ENCODE data around the gene GOLGA6A.

The GOLGA6A gene

GRCh38 chr15:74035121-74036017 lies 47.0 kb downstream of the GOLGA6A start:
- no peak for DNase-seq
- TF ChIP-seq POLR2A (IDR thresholded peaks at IDR 0.05; ENCODE audit: low read length) (no peak), GATA1 (IDR thresholded peaks at IDR 0.05; ENCODE audit: low read depth, low read length) (no peak)

DNA sequence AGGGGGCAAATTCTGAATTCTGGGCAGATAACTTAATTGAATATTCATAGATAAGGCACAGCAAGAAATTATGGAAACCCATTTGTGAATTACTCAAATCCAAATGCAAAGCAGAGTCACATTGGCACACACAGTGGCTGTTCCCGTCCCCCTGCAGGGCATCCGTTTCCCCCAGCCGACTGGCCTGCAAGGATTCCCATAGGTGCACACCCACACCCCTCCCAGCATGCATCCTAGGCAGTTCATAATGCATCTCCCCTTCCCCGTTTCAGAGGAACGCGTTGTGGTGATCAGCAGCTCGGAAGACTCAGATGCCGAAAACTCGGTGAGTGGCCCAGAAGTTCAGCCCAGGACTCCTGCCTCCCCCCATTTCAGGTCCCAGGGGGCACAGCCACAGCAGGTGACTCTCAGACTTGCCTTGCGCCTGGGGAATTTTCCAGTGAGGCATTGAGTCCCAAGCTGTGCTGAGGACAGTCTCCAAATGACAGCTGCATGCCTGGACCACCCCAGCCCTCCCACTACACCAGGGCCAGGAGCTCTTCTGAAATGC lies 48.1 kb downstream of the GOLGA6A start:
- no peak for DNase-seq
- TF ChIP-seq GATA1 (IDR thresholded peaks at IDR 0.05; ENCODE audit: low read depth, low read length), result no peak
- TF ChIP-seq POLR2A (IDR thresholded peaks at IDR 0.05; ENCODE audit: low read length), result no peak

DNA sequence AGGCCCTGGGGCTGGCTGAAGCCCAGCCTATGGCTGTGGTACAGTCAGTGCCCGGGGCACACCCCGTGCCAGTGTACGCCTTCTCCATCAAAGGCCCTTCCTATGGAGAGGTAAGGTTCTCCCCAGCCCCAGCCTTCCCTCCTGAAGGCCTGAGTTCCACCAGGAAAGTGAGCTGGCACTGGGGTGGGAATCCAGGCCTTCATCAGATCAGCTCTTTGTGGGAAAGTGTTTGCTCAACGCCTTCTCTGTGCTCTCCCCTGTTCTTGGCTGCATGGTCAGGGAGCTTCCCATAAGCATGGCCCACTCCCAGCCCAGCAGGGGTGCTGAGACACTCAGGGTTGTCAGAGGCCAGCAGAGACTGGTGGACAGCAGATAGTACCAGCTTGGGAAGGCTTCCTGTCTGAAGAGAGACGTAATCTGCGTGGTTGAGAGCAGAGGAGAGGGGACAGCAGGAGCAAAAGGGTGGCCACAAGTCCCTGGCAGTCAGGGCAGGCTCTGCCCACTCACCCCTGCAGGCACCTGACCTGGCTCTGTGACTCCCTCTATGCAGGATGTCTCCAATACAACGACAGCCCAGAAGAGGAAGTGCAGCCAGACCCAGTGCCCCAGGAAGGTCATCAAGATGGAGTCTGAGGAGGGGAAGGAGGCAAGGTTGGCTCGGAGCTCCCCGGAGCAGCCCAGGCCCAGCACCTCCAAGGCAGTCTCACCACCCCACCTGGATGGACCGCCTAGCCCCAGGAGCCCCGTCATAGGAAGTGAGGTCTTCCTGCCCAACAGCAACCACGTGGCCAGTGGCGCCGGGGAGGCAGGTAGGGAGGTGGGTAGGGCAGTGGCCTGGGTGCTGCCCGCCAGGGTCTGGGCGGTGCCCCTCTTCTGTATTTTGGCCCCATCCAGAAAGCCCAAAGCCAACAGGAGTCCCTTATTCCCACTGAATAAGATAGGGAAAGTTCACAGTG lies 49.5 kb downstream of the GOLGA6A start:
- no peak for DNase-seq
- TF ChIP-seq GATA1 (IDR thresholded peaks at IDR 0.05; ENCODE audit: low read depth, low read length) (no peak), POLR2A (IDR thresholded peaks at IDR 0.05; ENCODE audit: low read length) (no peak)

- TF ChIP-seq POLR2A (IDR thresholded peaks at IDR 0.05; ENCODE audit: low read length) (no peak), GATA1 (IDR thresholded peaks at IDR 0.05; ENCODE audit: low read depth, low read length) (no peak)
- DNase-seq, result no peak
These were observed 50.3 kb downstream of the GOLGA6A start for GRCh38 chr15:74032046-74032445.

DNA sequence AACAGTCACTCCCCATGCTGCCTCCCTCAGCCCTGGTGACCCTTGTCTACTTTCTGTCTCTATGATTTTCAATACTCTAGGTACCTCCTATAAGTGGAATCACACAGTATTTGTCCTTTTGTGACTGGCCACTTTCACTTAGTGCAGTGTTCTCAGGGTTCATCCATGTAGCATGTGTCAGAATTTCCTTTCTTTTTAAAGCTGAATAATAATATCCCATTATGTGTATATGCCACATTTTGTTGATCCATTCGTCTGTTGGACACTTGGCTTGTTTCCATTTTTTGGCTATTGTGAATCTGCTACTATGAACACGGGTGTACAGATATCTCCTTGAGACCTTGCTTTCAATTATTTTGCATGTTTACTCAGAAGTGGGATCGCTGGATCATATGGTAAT lies 53.7 kb downstream of the GOLGA6A start:
- no peak for TF ChIP-seq POLR2A (IDR thresholded peaks at IDR 0.05; ENCODE audit: low read length)
- TF ChIP-seq GATA1 (IDR thresholded peaks at IDR 0.05; ENCODE audit: low read depth, low read length), result no peak
- DNase-seq, result no peak

GRCh38 chr15:74027688-74028087 lies 54.7 kb downstream of the GOLGA6A start:
- DNase-seq, result no peak
- TF ChIP-seq GATA1 (IDR thresholded peaks at IDR 0.05; ENCODE audit: low read depth, low read length), result no peak
- no peak for TF ChIP-seq POLR2A (IDR thresholded peaks at IDR 0.05; ENCODE audit: low read length)

DNA sequence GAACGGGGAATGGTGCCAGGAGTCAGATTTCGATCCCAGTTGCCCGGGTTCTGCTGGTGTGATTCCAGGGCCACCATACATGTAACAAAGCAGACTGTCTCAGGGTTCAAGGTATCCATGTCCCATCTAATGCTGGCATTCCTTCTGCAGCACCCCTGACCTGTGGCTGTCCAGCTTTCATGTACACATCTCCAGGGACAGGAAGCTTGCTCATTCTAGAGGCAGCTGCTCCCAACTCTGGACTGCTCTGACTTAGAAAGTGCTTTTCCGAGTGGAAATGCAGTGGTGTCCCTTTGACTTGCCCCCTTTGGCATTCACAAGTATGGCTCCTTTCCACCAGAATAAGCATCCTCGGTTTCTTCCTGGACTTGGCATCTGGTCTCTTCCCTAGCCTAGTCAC lies 56.9 kb downstream of the GOLGA6A start:
- TF ChIP-seq GATA1 (IDR thresholded peaks at IDR 0.05; ENCODE audit: low read depth, low read length), result no peak
- TF ChIP-seq POLR2A (IDR thresholded peaks at IDR 0.05; ENCODE audit: low read length), result no peak
- DNase-seq, result no peak

DNA sequence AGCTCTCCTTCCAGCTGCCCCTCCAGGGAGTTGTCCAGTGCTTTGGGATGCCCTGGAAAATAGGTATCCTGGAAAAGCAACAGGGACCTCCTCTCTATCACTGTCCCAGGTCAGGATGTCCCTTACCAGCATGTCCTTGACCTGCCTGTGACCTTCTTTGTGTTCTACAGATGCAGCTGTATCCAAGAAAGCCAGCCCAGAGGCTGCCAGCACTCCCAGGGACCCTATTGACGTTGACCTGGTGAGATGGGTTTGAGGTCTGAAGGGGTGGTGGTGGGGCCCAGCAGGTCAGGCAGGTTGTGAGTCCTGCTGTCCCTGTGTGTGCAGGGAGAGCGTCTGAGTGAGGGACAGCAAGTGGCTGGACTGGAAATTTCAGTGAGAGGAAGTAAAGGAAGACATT lies 57.7 kb downstream of the GOLGA6A start:
- TF ChIP-seq POLR2A (IDR thresholded peaks at IDR 0.05; ENCODE audit: low read length) (no peak), GATA1 (IDR thresholded peaks at IDR 0.05; ENCODE audit: low read depth, low read length) (no peak)
- no peak for DNase-seq

DNA sequence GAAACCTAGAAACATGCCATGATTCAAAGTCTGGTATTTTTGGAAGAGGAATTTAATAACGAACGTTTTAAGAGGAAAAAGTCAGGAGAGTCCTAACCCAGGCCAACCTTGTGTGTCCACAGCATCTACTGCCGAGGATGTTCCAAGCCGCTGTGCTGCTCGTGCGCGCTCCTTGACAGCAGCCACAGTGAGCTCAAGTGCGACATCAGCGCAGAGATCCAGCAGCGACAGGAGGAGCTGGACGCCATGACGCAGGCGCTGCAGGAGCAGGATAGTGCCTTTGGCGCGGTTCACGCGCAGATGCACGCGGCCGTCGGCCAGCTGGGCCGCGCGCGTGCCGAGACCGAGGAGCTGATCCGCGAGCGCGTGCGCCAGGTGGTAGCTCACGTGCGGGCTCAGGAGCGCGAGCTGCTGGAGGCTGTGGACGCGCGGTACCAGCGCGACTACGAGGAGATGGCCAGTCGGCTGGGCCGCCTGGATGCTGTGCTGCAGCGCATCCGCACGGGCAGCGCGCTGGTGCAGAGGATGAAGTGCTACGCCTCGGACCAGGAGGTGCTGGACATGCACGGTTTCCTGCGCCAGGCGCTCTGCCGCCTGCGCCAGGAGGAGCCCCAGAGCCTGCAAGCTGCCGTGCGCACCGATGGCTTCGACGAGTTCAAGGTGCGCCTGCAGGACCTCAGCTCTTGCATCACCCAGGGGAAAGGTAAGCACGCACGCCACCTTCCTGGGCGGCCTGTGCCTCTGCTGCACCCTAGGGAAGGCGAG lies 59.5 kb downstream of the GOLGA6A start:
- no peak for TF ChIP-seq GATA1 (IDR thresholded peaks at IDR 0.05; ENCODE audit: low read depth, low read length)
- no peak for DNase-seq

Data from erythroblast (primary cell).